Right atrium auricular region (tissue), 2 donors: ENCODE measurements around the gene SYTL2. TPM values are rescaled to one million over a fixed set of nuclear protein-coding genes. Genes with fewer than 3 reads are reported as not detected.
A peak's percentile ranks its signal among the peaks of the same experiment; 100 is the strongest.

Source experiments
- DNase-seq: peaks from one replicate; pipeline ENCODE4 v3.0.0-alpha.2; 2019; ENCODE audit warnings: low spot score
- H3K27ac ChIP-seq, 2 donors: fragments of 200-600 bp; sonication (generic); 1 replicate in 1 of 2; 2 replicates in 1 of 2; pipeline ENCODE4 v1.5.1; 2016 to 2019
- H3K27me3 ChIP-seq, 2 donors: fragments of 200-600 bp; sonication (generic); one replicate each; pipeline versions ENCODE4 v1.5.1 to v1.6.0; 2017 to 2019
- H3K36me3 ChIP-seq: fragments of 200-600 bp; sonication (generic); one replicate; pipeline ENCODE4 v1.5.1; 2016
- H3K4me1 ChIP-seq, 2 donors: fragments of 200-600 bp; sonication (generic); one replicate each; pipeline versions ENCODE4 v1.5.1 to v1.6.0; 2017 to 2019
- H3K4me3 ChIP-seq, 2 donors: fragments of 200-600 bp; sonication (generic); 1 replicate in 1 of 2; 2 replicates in 1 of 2; pipeline ENCODE4 v1.5.1; 2017 to 2019; ENCODE audit warnings: mild to moderate bottlenecking in 1 of 2, moderate library complexity in 1 of 2
- H3K9me3 ChIP-seq, 2 donors: fragments of 200-600 bp; sonication (generic); one replicate each; pipeline ENCODE4 v1.5.1; 2019
- CTCF ChIP-seq, 2 donors: fragments of 200-600 bp; sonication (generic); IDR thresholded peaks; one replicate each; pipeline ENCODE4 v1.5.1; 2019; ENCODE audit warnings: antibody characterized with exemption in 2 of 2
- total RNA-seq, 2 donors: library from RNA; depleted of rRNA; stranded (reverse); fragments of >200 nt; gene quantifications; one replicate each; pipeline ENCODE4 v1.1.0, GENCODE V29; 2016

The SYTL2 gene
- total RNA-seq, 2 donors from 2014 or later: 5.0 to 12.1 TPM

GRCh38 chr11:85664615-85665481 is 146.1 kb downstream of the SYTL2 start, which contains the start of gene CREBZF:
TSS of gene CREBZF (minus strand) at chr11:85665129. CDS start at chr11:85664875, 254 bp downstream.
- DNase-seq: peak; percentile 96
- no peak for TF ChIP-seq CTCF (IDR thresholded peaks at IDR 0.05)
- H3K4me1 ChIP-seq: peaks cover 0 to 43% of the 10 kb centered on the region in 2 donors
- H3K27me3 ChIP-seq: no peaks in the 10 kb centered on the region
- no peaks in the 10 kb centered on the region for H3K9me3 ChIP-seq
- peak within 1 kb of the TSS; percentile 80 to 88 for H3K4me3 ChIP-seq
- H3K27ac ChIP-seq: peak within 1 kb of the TSS; percentile 97 to 98
- peaks cover 8% of the 10 kb centered on the region for H3K36me3 ChIP-seq

- H3K4me3 ChIP-seq: peak overlapping the region; percentile 80 to 88
- H3K4me1 ChIP-seq: peaks cover 0 to 52% of the 10 kb centered on the region in 2 donors
- peak; percentile 39 to 82 for TF ChIP-seq CTCF (IDR thresholded peaks at IDR 0.05)
Observed at GRCh38 chr11:85663753-85664614, 147.0 kb downstream of the SYTL2 start.

GRCh38 chr11:85663080-85663752 is 147.7 kb downstream of the SYTL2 start:
- peak overlapping the region; percentile 97 to 98 for H3K27ac ChIP-seq
- H3K27me3 ChIP-seq: no peaks in the 10 kb centered on the region
- no peaks in the 10 kb centered on the region for H3K9me3 ChIP-seq
- peak overlapping the region; percentile 80 to 88 for H3K4me3 ChIP-seq
- no peak for TF ChIP-seq CTCF (IDR thresholded peaks at IDR 0.05)
- DNase-seq: no peak
- H3K4me1 ChIP-seq: peaks cover 0 to 60% of the 10 kb centered on the region in 2 donors
- H3K36me3 ChIP-seq: peaks cover 20% of the 10 kb centered on the region

More at GRCh38 chr11:85663753-85664614, 147.0 kb downstream of the SYTL2 start:
- H3K27me3 ChIP-seq: no peaks in the 10 kb centered on the region
- peak overlapping the region; percentile 97 to 98 for H3K27ac ChIP-seq
- H3K36me3 ChIP-seq: peaks cover 13% of the 10 kb centered on the region
- no peaks in the 10 kb centered on the region for H3K9me3 ChIP-seq
- peak; percentile 84 for DNase-seq

- no peak for DNase-seq
- H3K4me3 ChIP-seq: peak overlapping the region; percentile 80 to 88
- H3K27me3 ChIP-seq: no peaks in the 10 kb centered on the region
- TF ChIP-seq CTCF (IDR thresholded peaks at IDR 0.05): no peak
- peaks cover 0 to 68% of the 10 kb centered on the region in 2 donors for H3K4me1 ChIP-seq
- no peak overlapping the region for H3K27ac ChIP-seq
- peaks cover 30% of the 10 kb centered on the region for H3K36me3 ChIP-seq
- no peaks in the 10 kb centered on the region for H3K9me3 ChIP-seq
Observed at GRCh38 chr11:85661972-85662664, 148.8 kb downstream of the SYTL2 start.

GRCh38 chr11:85658180-85658579 is 152.8 kb downstream of the SYTL2 start:
- Histone ChIP-seq H3K36me3 (peaks cover 49% of the 10 kb centered on the region), H3K9me3 (no peaks in the 10 kb centered on the region), H3K27ac (peak overlapping the region in 1 of 2 donors; percentile 1), H3K4me3 (no peak overlapping the region), H3K4me1 (peaks cover 0 to 58% of the 10 kb centered on the region in 2 donors), H3K27me3 (no peaks in the 10 kb centered on the region)
- TF ChIP-seq CTCF (IDR thresholded peaks at IDR 0.05): no peak
- DNase-seq: no peak
